Gastroesophageal sphincter (tissue), 4 donors: Measurements from ENCODE around the gene LAMA5. TPM values are rescaled to one million over a fixed set of nuclear protein-coding genes. Genes with fewer than 3 reads are reported as not detected.

Experiments
- ATAC-seq: fragments of 150-250 bp; one replicate; pipeline ENCODE4 v1.9.1; 2016; ENCODE audit warnings: mild to moderate bottlenecking, moderate library complexity
- H3K27ac ChIP-seq, 4 donors: fragments of 200-600 bp; sonication (generic) in 3 of 4; 1 replicate in 3 of 4; 2 replicates in 1 of 4; pipeline ENCODE4 v1.5.1; 2016 to 2019
- H3K27me3 ChIP-seq: fragments of 200-600 bp; sonication (generic); one replicate; pipeline ENCODE4 v1.5.1; 2019
- H3K36me3 ChIP-seq, 2 donors: fragments of 200-600 bp; sonication (generic); one replicate each; pipeline ENCODE4 v1.5.1; 2019; ENCODE audit warnings: control low read depth in 1 of 2
- H3K4me1 ChIP-seq, 3 donors: fragments of 200-600 bp; sonication (generic); 1 replicate in 2 of 3; 2 replicates in 1 of 3; pipeline ENCODE4 v1.5.1; 2016 to 2019; ENCODE audit warnings: control low read depth in 2 of 3
- H3K4me3 ChIP-seq, 2 donors: fragments of 200-600 bp; sonication (generic); one replicate each; pipeline ENCODE4 v1.5.1; 2019; ENCODE audit warnings: mild to moderate bottlenecking in 1 of 2, moderate library complexity in 1 of 2
- H3K9me3 ChIP-seq, 3 donors: fragments of 200-600 bp; sonication (generic); one replicate each; pipeline ENCODE4 v1.5.1; 2017 to 2019; ENCODE audit warnings: control low read depth in 2 of 3
- EP300 ChIP-seq: sonication (generic); formaldehyde crosslinking; IDR thresholded peaks from one replicate; pipeline ENCODE4 v1.6.1; 2017; ENCODE audit warnings: antibody characterized with exemption, mild to moderate bottlenecking
- POLR2A ChIP-seq, 2 donors: fragments of 450-650 bp; IDR thresholded peaks; one replicate each; pipeline ENCODE4 v1.6.1; 2017; ENCODE audit warnings: antibody characterized with exemption in 2 of 2, mild to moderate bottlenecking in 2 of 2, moderate library complexity in 1 of 2
- POLR2AphosphoS5 ChIP-seq: sonication (generic); formaldehyde crosslinking; IDR thresholded peaks from one replicate; pipeline ENCODE4 v1.6.1; 2017; ENCODE audit warnings: antibody characterized with exemption
- WGBS, 2 donors: methylation state at CpG; one replicate each; pipeline ENCODE4 v1.1.5; 2018; ENCODE audit warnings: low coverage in 1 of 2; 5-methylcytosine and 5-hydroxymethylcytosine counted together
- total RNA-seq, 4 donors: library from RNA; depleted of rRNA; stranded (reverse); fragments of >200 nt; gene quantifications; one replicate each; pipeline ENCODE4 v1.1.0, GENCODE V29; 2016
- TF ChIP-seq, protein P1 (sequence below), 4 experiments: fragments of 200-600 bp in 2 of 4; fragments of 450-650 bp in 2 of 4; sonication (generic) in 1 of 4; IDR thresholded peaks; one replicate each; pipeline ENCODE4 v1.5.1; 2017 to 2019; ENCODE audit warnings: antibody characterized with exemption in 4 of 4, mild to moderate bottlenecking in 2 of 4, moderate library complexity in 2 of 4

The LAMA5 gene
- total RNA-seq, 4 donors from 2014 or later: 58.6 to 259 (median 172) TPM

DNA sequence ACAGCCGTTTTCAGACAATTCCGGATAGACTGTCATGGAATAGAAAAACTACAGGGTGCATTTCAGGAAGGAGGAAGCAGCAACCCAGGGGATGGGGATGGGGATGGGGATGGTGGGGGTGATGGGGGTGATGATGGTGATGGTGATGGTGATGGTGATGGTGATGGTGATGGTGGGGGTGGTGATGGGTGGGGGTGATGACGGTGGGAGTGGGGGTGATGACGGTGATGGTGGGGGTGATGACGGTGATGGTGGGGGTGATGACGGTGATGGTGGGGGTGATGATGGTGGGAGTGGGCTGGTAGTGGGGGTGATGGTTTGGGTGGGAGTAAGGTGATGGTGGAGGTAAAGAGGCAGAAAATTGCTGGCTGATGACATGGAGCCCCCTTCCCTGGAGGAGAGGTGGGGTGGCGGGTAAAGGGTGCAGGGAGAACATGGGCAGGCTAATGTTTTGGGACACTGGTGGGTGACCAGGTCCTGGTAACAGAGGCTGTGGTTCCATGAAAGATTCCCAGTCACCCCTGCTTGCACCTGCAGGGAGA lies 17.5 kb downstream of the LAMA5 start:
- TF ChIP-seq EP300 (no peak), POLR2A (IDR thresholded peaks at IDR 0.05) (no peak), POLR2AphosphoS5 (no peak)
- TF ChIP-seq, protein P1, sequence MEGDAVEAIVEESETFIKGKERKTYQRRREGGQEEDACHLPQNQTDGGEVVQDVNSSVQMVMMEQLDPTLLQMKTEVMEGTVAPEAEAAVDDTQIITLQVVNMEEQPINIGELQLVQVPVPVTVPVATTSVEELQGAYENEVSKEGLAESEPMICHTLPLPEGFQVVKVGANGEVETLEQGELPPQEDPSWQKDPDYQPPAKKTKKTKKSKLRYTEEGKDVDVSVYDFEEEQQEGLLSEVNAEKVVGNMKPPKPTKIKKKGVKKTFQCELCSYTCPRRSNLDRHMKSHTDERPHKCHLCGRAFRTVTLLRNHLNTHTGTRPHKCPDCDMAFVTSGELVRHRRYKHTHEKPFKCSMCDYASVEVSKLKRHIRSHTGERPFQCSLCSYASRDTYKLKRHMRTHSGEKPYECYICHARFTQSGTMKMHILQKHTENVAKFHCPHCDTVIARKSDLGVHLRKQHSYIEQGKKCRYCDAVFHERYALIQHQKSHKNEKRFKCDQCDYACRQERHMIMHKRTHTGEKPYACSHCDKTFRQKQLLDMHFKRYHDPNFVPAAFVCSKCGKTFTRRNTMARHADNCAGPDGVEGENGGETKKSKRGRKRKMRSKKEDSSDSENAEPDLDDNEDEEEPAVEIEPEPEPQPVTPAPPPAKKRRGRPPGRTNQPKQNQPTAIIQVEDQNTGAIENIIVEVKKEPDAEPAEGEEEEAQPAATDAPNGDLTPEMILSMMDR (IDR thresholded peaks at IDR 0.05): no peak
- Histone ChIP-seq H3K9me3 (no peaks in the 10 kb centered on the region), H3K27ac (peak overlapping the region in 3 of 4 donors; percentile 88 to 94 (median 93)), H3K36me3 (peaks cover 0 to 72% of the 10 kb centered on the region in 2 donors), H3K4me3 (no peak overlapping the region), H3K4me1 (peaks cover 0 to 40% (median 18%) of the 10 kb centered on the region in 3 donors), H3K27me3 (no peaks in the 10 kb centered on the region)
- ATAC-seq: no peak
- 74 to 93% methylated on average over 2 of the region's 7 CpGs for WGBS, 2 donors

DNA sequence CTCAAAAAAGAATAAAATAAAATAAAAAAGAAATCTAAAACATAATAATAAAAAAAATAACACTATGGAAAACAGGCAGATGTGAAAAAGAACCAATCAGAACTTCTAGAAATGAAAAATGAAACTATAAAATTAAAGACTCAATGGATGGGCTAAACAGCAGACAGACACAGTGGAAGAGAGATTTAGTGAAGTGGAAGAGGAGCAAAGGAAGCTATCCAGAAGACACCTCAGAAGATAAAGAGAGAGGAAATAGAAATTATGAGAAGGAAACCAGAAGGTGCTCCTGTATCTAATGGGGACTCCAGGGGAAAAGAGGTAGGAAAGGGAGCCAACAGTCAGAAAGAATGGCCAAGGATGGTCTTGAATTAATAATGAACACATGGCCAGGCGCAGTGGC lies 18.5 kb downstream of the LAMA5 start:
- H3K27ac ChIP-seq: no peak overlapping the region
- H3K36me3 ChIP-seq: peaks cover 0 to 82% of the 10 kb centered on the region in 2 donors
- no peak overlapping the region for H3K4me3 ChIP-seq
- WGBS, 2 donors: 100% methylated on average over 1 of the region's 1 CpG; no CpG with 5 or more reads in 1 of the 2 donors
- H3K4me1 ChIP-seq: peaks cover 0 to 30% (median 7%) of the 10 kb centered on the region in 3 donors
- TF ChIP-seq POLR2A (IDR thresholded peaks at IDR 0.05): no peak
- no peak for TF ChIP-seq POLR2AphosphoS5
- TF ChIP-seq, protein P1 (IDR thresholded peaks at IDR 0.05): no peak
- no peak for ATAC-seq
- no peaks in the 10 kb centered on the region for H3K9me3 ChIP-seq
- no peaks in the 10 kb centered on the region for H3K27me3 ChIP-seq

DNA sequence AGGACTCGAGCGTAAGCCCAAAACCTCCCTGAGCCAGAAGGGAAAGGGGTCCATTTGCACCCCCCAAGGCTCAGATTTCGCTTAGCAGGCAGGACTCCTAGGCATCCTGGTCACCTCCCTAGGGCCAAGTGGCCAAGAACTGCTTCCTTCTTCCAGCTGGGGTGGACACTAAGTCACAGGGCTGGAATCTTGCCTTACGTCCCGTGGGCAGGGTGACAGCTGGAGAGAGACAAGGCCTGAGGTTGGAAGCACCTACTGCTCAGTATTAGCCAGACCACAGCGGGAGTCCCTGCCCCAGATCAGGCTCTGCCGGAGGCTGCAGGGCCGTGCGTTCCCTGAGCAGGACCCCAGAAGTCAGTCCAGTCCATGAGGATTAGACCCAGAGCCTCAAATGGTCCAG lies 19.7 kb downstream of the LAMA5 start:
- Histone ChIP-seq H3K36me3 (peaks cover 0 to 90% of the 10 kb centered on the region in 2 donors), H3K4me3 (no peak overlapping the region), H3K4me1 (peaks cover 0 to 19% (median 0%) of the 10 kb centered on the region in 3 donors), H3K27me3 (no peaks in the 10 kb centered on the region), H3K27ac (peak overlapping the region in 2 of 4 donors; percentile 40 to 41), H3K9me3 (no peaks in the 10 kb centered on the region)
- ATAC-seq: no peak
- no peak for TF ChIP-seq POLR2AphosphoS5
- TF ChIP-seq POLR2A (IDR thresholded peaks at IDR 0.05): no peak
- no peak for TF ChIP-seq EP300
- TF ChIP-seq, protein P1 (IDR thresholded peaks at IDR 0.05): no peak
- WGBS, 2 donors: 67% methylated on average over 2 of the region's 9 CpGs; no CpG with 5 or more reads in 1 of the 2 donors

DNA sequence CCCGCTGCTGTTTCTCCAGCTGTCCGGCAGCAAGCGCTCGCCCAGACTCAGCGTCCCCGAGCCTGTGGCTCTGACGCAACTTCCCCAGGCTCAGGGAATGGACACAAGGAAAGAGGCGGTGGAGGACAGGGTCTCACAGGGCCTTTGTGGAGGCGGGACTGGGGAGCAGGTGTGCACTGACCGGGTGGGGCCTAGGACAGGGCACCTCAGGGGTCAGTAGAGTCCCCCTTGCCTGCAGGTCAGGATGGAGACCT lies 20.0 kb downstream of the LAMA5 start:
- Histone ChIP-seq H3K4me1 (peaks cover 0 to 15% (median 0%) of the 10 kb centered on the region in 3 donors), H3K36me3 (peaks cover 0 to 90% of the 10 kb centered on the region in 2 donors), H3K9me3 (no peaks in the 10 kb centered on the region), H3K27ac (peak overlapping the region in 2 of 4 donors; percentile 40 to 41), H3K4me3 (no peak overlapping the region), H3K27me3 (no peaks in the 10 kb centered on the region)
- no peak for ATAC-seq
- no peak for TF ChIP-seq POLR2A (IDR thresholded peaks at IDR 0.05)
- no peak for TF ChIP-seq POLR2AphosphoS5
- TF ChIP-seq, protein P1 (IDR thresholded peaks at IDR 0.05): no peak
- TF ChIP-seq EP300: no peak
- WGBS, 2 donors: no CpG with 5 or more reads among the region's 10 CpGs

DNA sequence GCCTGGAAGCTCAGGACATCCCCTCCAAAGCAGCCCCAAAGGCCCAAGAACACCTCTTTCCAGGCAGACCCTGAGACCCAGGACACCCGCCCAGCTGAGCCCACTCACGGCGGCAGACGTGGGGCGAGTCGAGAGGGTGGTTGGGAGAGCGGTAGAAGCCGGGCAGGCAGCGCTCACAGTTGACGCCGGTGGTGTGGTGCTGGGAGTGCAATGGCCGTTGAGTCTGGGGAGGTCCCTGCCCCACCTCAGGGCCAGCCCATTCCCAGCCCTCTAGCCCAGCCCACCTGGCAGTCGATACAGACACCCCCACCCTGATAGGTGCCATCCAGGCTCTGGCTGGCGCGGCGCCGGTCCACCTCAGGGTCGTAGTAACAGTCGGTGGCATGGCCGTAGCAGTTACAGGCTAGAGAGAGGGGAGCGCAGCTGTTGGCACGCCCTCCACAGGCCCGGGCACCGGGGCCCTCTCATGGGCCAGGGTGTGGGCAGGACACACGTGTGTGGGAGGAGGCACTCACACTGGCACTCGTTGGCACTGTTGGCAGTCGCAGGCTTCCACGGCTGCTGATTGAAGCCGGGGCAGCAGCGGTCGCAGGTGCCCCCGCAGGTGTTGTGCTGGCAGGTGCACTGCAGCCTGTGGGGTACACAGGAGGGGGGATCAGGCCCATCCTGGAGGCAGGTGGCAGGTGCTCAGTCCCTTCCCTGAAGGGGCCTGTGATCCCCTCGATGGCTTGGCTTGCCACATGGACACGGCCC lies 20.5 kb downstream of the LAMA5 start:
- Histone ChIP-seq H3K9me3 (no peaks in the 10 kb centered on the region), H3K4me1 (peaks cover 0 to 10% (median 0%) of the 10 kb centered on the region in 3 donors), H3K27me3 (no peaks in the 10 kb centered on the region), H3K36me3 (peaks cover 0 to 88% of the 10 kb centered on the region in 2 donors), H3K27ac (peak overlapping the region in 2 of 4 donors; percentile 40 to 41), H3K4me3 (no peak overlapping the region)
- no peak for TF ChIP-seq POLR2AphosphoS5
- TF ChIP-seq, protein P1 (IDR thresholded peaks at IDR 0.05): no peak
- ATAC-seq: no peak
- WGBS, 2 donors: 60% methylated on average over 1 of the region's 34 CpGs; no CpG with 5 or more reads in 1 of the 2 donors
